Measurements from ENCODE around the gene COTL1.
"Not testable (repeated sequence)": the region's sequence is repeated elsewhere in the genome, so short reads cannot be mapped to it uniquely, and the experiment has no call there.

COTL1 gene

GRCh38 chr16:84526794-84527531 is 90.9 kb downstream of the COTL1 start:
- FAIRE-seq, result no peak

GRCh38 chr16:84524941-84525581 is 92.8 kb downstream of the COTL1 start:
- FAIRE-seq, result not testable (repeated sequence)

GRCh38 chr16:84524346-84524920 is 93.4 kb downstream of the COTL1 start:
- no peak for FAIRE-seq

GRCh38 chr16:84521497-84521770 is 96.4 kb downstream of the COTL1 start:
- no peak for FAIRE-seq

GRCh38 chr16:84520725-84521496 is 97.0 kb downstream of the COTL1 start:
- no peak for FAIRE-seq

- no peak for FAIRE-seq
Measured at GRCh38 chr16:84519855-84520254, 98.0 kb downstream of the COTL1 start.

- FAIRE-seq, result peak; percentile 64
Measured at GRCh38 chr16:84518804-84519341, 99.0 kb downstream of the COTL1 start.

GRCh38 chr16:84518220-84518619 is 99.7 kb downstream of the COTL1 start:
- not testable (repeated sequence) for FAIRE-seq

- FAIRE-seq, result no peak
Measured at GRCh38 chr16:84517366-84517765, 100.5 kb downstream of the COTL1 start.
